ENCODE results near the gene TMEM272.

- TF ChIP-seq, protein P1, sequence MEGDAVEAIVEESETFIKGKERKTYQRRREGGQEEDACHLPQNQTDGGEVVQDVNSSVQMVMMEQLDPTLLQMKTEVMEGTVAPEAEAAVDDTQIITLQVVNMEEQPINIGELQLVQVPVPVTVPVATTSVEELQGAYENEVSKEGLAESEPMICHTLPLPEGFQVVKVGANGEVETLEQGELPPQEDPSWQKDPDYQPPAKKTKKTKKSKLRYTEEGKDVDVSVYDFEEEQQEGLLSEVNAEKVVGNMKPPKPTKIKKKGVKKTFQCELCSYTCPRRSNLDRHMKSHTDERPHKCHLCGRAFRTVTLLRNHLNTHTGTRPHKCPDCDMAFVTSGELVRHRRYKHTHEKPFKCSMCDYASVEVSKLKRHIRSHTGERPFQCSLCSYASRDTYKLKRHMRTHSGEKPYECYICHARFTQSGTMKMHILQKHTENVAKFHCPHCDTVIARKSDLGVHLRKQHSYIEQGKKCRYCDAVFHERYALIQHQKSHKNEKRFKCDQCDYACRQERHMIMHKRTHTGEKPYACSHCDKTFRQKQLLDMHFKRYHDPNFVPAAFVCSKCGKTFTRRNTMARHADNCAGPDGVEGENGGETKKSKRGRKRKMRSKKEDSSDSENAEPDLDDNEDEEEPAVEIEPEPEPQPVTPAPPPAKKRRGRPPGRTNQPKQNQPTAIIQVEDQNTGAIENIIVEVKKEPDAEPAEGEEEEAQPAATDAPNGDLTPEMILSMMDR (IDR thresholded peaks at IDR 0.05) = no peak
- TF ChIP-seq POLR2AphosphoS5 (IDR thresholded peaks at IDR 0.05) (no peak), POLR2A (IDR thresholded peaks at IDR 0.05) (no peak), EP300 (IDR thresholded peaks at IDR 0.05) (no peak)
Observed at GRCh38 chr13:51858433-51859247, 13.7 kb upstream of the TMEM272 start.
